Stimulated activated CD4-positive, alpha-beta T cell treated with anti-CD3 and anti-CD28 coated beads, Interleukin-4, amount 100 ng/mL, for 4 hours (primary cell): ENCODE results near the gene KRT8.

Experiments used
- DNase-seq, 2 experiments: peaks; one replicate each; pipeline ENCODE4 v3.0.0-alpha.2; 2020

Gene KRT8

DNA sequence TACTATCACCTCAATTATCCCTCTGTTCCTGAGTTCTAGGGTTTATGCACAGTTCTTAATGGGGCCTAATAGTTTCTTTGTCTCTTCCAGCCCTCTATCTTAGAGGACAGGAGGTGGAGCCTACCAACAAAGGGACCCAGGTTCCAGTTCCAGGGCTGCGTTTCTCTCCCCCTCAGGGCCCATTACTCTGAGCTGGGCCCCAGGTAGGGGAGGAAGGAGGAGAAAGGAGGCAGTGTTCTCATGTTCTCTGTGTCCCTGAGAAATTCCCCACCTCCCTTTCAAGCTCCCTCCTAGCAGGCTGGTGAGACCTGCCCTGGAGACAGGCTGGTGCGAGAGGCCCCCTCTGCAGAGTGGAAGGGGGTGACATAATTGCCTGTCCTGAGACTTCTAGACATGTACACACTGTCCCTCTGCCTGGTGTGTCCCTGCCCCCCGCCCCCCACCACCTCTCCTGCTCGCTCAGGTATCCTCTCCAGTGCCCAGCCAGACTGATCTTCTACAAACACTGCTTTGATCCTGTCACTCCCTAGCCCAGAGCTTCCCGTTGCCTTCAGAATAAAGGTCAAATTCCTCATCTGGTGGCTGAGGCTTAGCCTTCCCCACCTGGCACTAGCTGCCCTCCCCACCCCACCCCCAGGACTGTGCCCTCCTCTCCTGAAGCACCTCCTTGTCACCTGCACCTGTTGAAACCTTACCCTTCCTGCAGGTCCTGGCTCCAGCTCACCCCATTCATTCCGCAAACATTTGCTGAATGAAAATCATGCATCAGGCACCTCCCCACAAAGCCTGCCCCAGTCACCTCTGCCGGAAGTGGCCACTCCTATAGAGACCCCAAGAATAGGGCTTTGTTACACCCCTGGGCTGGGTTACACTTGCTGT is 21.1 kb upstream of the KRT8 start:
- DNase-seq = no peak

DNA sequence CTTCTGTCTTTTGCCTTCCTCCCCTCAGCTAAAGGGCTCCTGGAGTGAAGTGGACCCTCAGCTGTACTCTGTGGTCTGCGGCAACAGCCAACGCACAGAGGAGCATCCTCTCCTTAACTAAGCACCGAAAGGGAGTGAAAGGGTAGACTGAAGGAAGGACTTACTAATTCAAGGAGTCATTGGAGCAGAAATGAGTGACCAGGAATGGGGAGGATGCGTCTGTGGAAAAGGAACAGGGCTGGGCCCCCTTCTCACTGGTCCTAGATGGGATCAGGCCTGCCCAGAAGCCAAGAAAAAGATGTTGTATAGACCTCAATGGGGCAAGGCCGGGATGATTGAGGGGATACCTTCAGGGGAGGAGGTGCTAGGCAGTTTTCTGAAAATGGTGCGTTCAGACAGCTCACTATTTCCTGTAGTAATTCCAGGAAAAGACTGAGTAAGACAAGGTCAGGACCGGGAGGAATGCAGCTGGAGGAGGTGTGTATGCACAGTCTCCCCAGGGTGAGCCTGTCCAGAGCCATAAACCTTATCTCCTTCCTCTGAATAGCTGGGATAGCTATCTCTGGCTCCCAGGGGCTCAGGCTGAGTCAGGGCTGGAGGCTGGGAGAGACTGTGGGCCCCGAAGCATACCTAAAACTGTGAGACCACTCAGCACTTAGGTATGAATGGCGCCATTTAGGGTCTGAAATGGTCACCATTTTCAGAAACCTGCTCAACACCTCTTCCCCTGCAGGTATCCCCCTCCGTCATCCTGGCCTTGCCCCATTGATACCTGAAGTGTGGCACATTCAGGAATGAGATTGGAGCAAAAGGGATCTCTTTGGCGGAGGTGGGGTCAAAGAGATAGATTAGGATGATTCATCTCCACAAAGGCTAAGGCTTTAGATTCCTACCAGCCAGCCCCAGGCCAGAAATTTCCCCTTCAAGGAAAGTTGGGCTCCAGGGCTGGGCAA is 20.2 kb upstream of the KRT8 start:
- no peak for DNase-seq

DNA sequence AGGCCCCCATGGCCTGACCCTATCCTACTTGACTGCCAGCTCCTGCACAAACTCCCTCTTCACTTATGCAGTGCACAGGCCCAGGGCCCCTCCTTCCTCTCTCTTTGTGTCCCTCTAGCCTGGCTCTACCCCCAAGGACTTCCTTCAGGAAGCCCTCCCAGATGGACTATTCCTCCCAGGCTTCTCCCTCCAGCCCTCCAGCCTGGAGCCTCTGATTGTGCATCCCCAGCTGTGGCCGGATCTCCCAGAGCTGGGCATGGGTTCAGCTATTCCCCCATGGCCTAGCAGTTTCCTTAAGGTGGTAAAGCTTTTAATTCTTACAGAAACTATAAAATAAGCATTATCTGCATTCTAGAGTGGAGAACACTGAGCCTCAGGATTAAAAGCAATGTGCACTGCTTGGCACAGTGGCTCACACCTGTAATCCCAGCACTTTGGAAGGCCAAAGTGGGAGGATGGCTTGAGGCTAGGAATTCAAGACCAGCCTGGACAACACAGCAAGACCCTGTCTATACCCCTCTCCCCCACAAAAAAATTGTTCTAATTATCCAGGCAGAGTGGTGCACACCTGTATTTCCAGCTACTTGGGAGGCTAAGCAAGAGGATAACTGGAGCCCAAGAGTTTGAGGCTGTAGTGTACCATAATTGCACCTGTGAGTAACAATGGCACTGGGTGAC is 16.8 kb upstream of the KRT8 start:
- DNase-seq = no peak

DNA sequence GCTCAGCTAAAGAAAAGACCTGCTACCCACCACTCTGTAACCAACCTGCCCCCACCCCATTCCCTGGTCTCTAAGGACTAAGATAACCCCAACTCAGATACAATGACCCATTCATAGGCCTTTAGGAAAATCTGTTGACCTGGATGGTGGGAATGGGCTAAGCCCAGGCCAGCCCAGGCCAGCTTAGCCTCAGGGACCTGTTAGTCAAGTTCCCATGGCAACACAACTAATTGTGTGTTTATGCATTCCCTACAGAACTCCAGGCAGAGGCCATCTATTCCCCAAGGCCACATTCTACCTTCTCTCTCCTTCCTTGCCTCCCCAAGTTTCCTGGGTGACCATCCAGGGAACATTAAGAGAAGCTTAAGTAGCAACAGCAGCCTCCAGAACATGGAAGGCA is 16.1 kb upstream of the KRT8 start:
- no peak for DNase-seq

DNA sequence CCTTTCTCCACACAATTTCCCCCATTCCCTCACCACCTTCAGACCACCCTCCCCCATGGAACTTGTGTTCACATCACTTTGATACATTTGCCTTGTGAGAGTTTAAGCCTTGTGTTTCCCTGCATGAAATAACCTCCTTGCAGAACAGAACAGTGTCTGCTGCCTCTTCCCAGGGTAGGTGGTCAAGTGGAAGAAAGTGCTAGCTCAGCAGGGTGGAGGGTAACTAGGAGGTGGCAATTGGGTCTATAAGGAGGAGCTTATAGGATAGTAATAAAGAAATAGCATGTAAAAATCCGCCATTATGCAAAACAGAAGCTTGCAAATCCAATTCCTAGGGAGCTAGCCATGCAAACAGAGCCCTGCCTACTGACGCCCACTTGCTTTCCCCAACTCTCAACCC is 13.9 kb upstream of the KRT8 start:
- no peak for DNase-seq

DNA sequence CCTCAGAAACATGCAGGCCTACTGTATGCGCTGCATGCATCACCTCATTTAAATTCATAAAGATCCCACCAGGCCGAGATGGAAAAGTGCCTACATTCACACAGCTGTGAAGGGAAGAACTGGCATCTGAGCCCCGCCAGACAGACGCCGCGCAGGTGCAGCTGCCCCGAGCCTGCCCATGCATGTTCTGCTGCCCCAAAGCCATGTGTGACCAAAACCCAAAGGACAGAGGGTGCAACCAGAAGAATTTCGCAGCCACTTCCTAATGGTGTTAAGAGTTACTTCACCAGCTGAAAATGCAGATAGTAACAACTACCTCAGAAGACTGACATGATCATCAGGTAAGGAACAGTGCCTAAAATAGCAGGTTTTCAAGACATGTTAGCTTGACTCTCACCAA is 13.5 kb upstream of the KRT8 start:
- no peak for DNase-seq

DNA sequence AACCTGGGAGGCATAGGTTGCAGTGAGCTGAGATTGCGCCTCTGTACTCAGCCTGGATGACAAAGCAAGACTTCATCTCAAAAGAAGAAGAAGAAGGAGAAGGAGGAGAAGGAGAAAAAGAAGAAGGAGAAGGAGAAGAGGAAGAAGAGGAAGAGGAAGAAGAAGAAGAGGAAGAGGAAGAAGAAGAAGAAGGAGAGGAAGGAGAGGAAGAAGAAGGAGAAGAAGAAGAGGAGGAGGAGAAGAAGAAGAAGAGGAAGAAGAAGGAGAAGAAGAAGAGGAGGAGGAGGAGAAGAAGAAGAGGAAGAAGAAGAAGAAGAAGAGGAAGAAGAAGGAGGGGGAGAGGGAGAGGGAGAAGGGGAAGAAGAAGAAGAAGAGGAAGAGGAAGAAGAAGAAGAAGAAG is 12.9 kb upstream of the KRT8 start:
- no peak for DNase-seq

DNA sequence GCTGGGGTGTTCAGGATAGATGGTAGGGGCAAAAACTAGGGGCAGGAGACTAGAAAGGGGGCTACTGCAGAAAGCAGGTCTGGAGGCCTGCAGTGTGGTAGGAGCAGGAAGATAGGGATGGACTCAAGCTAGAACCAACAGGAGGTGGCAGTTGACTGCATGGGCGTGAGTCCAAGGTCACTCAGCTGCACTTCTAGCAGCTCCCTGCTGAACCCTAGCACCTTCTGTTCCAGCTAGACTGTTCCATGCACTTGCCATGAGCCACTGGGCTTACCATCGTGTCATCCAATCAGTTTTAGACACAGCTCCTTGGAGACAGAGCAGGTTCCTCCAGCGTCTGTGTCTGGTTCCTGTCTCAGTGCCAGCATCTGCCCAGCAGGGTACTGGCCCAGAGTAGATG is 11.3 kb upstream of the KRT8 start:
- no peak for DNase-seq

DNA sequence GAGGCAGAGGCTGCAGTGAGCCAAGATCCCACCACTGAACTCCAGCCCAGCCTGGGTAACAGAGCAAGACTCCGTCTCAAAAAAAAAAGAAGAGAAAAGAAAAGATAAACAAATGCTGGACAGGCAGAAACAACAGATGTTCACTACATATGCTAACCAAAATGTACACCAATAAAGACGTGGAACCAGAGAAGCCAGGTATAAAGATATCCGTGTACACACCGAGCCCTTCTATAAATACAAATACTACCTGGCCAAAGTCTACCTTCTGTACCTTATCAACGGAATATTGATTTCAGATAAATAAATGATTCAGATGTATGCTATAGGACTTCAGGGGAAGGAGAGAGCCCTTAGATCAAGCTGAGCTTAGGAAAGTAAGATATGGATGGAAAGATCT is 10.8 kb upstream of the KRT8 start:
- no peak for DNase-seq

DNA sequence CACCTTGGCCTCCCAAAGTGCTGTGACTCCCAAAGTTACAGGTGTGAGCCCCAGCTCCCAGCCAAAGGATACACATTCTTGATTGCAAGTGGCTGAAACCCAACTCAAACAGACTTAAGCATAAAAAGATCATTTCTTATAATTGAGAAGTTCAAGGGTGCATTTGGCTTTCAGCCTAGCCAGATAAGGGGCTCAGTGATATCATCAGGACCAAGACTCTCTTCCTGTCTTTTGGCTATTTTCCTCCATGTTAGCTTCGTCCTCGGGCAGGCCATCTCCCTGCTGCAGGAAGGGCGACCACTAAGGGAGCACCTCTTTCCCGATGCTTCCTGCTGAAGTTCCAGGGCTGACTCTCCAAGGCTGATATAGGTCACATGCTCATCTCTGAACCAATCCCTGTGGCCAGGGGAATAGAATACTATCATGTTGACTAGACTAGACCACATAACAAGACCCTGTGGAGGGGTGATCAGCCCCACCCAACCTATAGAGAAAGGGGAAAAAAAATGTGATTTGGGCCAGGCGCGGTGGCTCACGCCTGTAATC is 9.8 kb upstream of the KRT8 start:
- DNase-seq = no peak

DNA sequence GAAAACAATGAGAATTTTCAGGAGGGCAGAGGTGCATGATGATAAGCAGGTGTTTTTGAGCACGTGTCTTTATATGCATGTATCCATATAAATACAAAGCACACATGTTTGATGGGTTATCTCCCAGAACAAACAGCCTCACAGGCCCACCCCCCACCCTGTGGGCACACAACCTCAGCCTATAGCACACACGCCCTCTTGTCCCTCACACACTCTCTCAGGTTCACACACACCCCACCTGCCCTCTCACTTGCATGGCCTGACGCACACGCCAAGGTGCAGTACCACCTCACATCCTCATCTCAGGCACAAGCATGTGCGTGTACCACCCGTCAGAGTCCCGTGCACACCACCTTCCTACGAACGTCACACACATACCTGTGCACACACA is 8.6 kb upstream of the KRT8 start:
- no peak for DNase-seq

DNA sequence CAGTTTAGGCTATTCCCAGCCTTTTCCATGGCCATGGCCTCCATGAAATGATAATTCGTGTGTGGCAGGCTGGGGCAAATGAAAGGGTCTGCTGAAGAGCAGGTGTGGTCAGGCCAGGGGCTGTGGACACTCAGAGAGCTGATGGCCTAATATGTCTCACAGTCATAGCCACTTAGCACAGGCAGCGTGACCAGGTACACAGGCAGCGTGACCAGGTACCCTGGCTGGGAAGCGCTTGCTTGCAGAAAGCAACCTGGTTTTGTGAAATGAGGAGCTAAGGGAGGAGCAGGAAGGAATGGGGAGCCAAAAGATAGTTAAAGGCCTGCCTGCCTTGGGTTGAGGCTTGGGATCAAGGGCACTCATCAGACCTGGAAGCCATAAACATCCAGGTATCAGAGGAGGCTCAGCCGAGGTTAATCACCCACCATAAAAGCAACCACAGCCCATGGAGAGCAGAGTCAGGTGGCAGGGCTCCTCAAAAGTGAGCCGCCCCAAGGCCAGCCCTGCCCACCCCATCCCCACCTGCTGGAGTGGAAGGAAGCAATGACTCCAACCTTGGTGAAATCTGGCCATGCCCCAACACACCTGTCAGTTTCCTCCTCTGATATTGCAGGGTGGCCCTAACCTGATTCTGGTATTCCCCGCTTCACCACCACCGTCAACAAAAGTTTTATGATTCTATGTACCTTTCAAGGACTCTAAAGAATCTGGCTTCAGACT is 8.0 kb upstream of the KRT8 start:
- DNase-seq = no peak

DNA sequence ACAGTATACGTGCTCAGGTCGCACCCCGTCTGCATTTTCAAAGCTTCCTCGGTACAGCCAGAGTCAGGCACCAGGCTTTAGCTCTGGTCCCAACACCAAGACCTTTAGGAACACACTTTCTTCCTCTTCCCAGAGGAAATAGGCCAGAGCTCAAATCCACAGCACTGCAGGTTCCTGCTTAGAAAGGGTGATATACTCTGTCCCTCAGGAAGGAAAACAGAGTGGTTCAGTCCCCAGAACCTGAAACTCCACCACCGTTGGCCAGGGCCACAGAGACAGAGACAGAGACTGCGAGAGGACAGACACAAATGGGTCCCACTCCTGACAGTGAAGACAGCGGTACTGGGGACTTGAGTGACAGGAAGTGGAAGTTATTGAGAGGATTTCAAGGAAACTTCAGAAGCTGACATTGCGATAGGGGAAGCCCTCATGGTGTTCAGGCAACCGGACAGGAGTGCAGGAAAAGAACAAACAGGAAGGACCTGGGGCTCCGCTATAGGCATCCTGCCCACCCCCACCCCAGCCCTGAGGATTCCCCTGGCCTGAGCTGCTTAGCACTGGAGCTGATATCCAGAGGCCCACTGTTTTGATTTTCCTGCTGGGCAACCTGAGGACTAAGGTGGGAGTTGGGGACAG is 5.5 kb upstream of the KRT8 start:
- no peak for DNase-seq

DNA sequence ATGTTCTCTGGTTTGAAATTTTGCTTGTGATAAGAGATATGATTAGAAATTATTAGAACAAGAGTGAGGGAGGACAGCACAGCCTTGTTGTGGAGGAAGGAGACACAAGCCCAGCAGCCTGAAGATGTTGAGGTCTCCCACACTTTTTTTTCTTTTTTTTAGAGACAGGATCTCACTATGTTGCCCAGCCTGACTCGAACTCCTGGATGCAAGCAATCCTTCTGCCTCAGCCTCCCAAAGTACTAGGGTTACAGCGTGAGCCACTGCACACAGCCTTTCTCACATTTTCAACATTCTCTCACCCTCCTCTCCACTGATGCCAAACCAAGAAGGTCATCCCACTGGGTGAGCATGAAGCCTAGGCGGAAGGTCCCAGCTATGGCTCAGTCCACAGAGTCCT is 4.9 kb upstream of the KRT8 start:
- DNase-seq = no peak

DNA sequence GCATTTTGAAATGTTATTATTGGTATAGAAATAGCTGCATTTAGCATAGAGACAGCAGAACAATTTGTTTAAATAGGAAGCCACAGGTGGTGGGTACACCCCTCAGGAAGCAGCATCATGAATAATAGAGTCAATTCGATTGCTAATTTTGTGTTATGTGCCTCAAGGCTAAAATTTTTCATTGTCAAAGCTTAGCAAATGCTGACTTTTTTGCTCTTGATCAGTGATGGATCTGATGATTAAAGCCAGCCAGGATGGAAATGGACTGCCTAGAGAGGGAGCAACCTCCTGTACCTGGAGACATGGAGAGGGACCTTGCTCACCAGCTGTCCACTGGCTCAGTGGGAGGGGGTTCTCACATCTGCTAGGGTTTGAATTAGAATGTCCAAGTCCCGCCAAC is 4.5 kb upstream of the KRT8 start:
- DNase-seq = no peak

DNA sequence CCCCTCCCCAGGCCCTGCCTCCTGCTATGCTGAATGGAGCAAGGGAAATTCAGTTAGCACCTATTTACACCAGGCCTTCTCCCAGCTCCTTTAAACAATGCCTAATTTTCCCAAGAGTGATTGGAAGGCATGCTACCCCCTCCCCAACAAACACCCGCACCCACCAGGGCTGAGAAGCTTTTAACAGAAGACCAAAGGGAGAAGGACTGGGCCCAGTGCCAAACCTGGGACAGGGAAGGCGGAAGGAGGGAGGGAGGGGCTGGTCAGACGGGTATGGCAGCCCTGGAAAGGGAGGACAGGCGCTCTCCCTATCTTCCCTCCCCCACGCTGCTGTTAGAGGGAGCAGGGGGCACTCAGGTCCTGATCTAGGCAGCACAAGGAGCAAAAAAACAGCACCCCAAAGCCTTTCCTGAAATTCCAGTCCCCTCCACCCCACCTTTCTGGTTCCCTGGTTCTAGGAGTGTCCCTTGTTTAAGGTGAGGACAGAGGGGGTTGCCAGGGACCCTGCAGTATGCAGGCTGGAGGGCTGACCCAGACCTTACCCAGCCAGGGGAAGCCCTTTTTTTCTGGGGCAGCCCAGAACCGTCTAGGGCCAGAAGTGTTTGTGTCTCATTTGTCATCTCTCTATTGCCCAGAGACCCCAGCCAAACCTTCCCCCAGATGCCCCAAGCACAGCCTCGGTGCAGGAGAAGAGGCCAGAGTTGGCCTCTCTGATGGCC is 2.4 kb upstream of the KRT8 start:
- no peak for DNase-seq

DNA sequence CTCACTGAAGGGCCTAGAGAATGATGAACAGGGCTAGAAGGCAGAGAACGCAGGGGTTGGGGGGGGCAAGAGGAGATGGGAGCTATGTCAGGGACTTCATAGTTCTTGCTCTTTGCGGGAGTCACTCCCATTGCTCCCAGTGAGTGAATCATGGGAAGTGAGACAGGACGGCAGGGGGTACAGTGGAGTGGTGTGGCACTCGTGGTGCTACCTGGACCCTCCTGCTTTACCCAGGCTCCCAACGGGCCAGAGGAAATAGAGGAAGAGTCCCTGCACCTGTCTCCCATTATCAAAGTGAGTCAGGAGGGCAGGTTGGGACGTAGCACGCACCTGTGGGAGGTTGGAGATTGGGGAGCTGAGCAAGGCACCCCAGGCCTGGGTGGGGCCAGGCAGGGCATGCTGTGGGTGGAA is 1.3 kb upstream of the KRT8 start:
- DNase-seq = no peak

DNA sequence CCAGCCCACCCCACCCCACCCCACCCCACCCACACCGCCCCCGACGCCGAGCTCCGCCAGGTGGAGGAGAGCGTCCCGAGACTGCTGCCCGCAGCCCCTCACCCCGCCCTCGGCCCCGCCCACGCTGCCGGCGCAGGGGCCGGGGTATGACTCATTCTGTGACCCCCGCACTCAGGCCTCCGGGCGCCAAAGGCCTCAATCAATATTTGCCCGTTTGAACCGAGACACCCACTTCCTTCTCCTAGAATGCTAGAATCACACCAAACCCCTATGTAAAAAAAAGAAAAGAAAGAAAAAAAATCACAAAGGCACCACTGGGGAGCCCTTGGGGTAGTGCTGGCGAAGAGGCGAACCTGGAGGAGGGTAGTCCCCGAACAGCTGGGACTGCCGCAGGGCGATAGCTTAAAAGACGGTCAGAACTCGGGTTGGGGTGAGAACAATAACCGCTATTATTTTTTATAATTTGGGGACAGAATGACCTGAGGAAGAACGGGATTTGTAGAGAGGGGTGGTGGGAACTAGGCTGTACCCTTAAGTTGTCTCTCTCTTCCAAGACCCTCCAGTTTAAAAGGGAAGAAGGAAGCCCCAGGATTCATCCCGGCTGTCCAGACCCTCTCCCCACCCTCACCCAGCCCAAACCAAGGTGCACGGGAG is 894 bp downstream of the KRT8 start:
- DNase-seq = peak; percentile 30 to 38

DNA sequence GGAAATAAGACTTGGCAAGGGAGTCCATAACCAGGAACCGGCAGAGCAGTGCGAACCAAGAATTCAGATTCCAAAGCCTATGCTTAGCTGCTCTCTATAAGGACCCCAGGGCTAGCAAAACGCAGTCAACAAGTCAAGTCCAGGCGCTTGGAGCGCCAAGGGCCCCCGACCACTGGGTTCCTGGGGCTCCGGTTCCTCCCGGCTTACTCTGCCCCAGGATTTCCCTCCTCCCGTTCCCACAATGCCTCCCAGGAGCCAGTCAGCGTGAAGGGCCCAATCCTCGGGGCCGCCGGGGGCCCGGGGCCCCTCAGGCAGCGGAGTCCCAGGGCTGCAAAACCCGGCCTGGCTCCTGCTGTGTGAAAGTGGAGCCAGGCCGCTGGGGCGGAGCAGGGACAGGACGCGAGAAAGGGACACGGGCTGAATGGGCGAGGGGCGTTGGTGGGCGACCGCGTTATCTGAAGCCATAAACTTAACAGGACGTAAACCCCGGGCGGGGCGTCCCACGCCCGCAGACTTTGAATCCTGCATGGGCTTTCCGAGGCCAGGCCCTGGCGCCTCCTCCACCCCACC is 1.5 kb downstream of the KRT8 start:
- peak in 1 of 2 experiments; percentile 58 for DNase-seq
